Mesenchymal stem cell (in vitro differentiated cells and primary cell): ENCODE measurements around the gene DHCR24. TPM values are rescaled to one million over a fixed set of nuclear protein-coding genes. Genes with fewer than 3 reads are reported as not detected.
"Not testable (repeated sequence)": the region's sequence is repeated elsewhere in the genome, so short reads cannot be mapped to it uniquely, and the experiment has no call there.

Experiments used
- DNase-seq: peaks from one replicate; pipeline ENCODE4 v3.0.0-alpha.2; 2013
- H2AFZ ChIP-seq: one replicate; pipeline ENCODE4 v1.6.1; 2013; ENCODE audit warnings: low read depth, mild to moderate bottlenecking, control low read depth, inconsistent platforms, low read length, moderate library complexity
- H2AK5ac ChIP-seq: 2 replicates; pipeline ENCODE4 v1.6.1; 2013; ENCODE audit warnings: low read length, moderate library complexity, mild to moderate bottlenecking, inconsistent platforms; ENCODE audit not compliant: severe bottlenecking
- H2BK120ac ChIP-seq: one replicate; pipeline ENCODE4 v1.6.1; 2013; ENCODE audit warnings: low read depth, mild to moderate bottlenecking, inconsistent platforms, low read length, moderate library complexity
- H2BK12ac ChIP-seq, 2 experiments: one replicate each; pipeline ENCODE4 v1.6.1; 2013; ENCODE audit warnings: inconsistent platforms in 2 of 2, low read length in 2 of 2, mild to moderate bottlenecking in 2 of 2, moderate library complexity in 2 of 2, control low read depth in 1 of 2
- H2BK15ac ChIP-seq: one replicate; pipeline ENCODE4 v1.6.1; 2013; ENCODE audit warnings: mild to moderate bottlenecking, low read depth, inconsistent platforms; ENCODE audit not compliant: poor library complexity, severe bottlenecking
- H2BK5ac ChIP-seq: 2 replicates; pipeline ENCODE4 v1.6.1; 2013; ENCODE audit warnings: low read depth, mild to moderate bottlenecking, low read length, control low read depth, inconsistent platforms; ENCODE audit not compliant: poor library complexity, severe bottlenecking
- H3K14ac ChIP-seq, 2 experiments: one replicate each; pipeline ENCODE4 v1.6.1; 2013; ENCODE audit warnings: inconsistent platforms in 2 of 2, low read length in 2 of 2, control low read depth in 1 of 2, mild to moderate bottlenecking in 1 of 2, moderate library complexity in 1 of 2
- H3K18ac ChIP-seq, 2 experiments: one replicate each; pipeline ENCODE4 v1.6.1; 2013; ENCODE audit warnings: inconsistent platforms in 2 of 2, low read length in 2 of 2, control low read depth in 1 of 2, low read depth in 1 of 2, mild to moderate bottlenecking in 1 of 2
- H3K23ac ChIP-seq, 2 experiments: one replicate each; pipeline ENCODE4 v1.6.1; 2013; ENCODE audit warnings: inconsistent platforms in 2 of 2, low read length in 2 of 2, mild to moderate bottlenecking in 2 of 2, moderate library complexity in 2 of 2, control low read depth in 1 of 2
- H3K27ac ChIP-seq: 2 replicates; pipeline ENCODE4 v1.5.1; 2013; ENCODE audit warnings: mild to moderate bottlenecking, moderate library complexity, low read length, control low read depth, inconsistent platforms; ENCODE audit not compliant: poor library complexity, severe bottlenecking
- H3K27me3 ChIP-seq, 2 experiments: 2 replicates each; pipeline versions ENCODE4 v1.6.1 to v1.7.0; 2013; ENCODE audit warnings: low read length in 2 of 2, mild to moderate bottlenecking in 2 of 2, moderate library complexity in 2 of 2, control low read depth in 1 of 2, inconsistent platforms in 1 of 2; ENCODE audit not compliant: control insufficient read depth in 1 of 2, insufficient read depth in 1 of 2
- H3K36me3 ChIP-seq, 2 experiments: 2 replicates each; pipeline versions ENCODE4 v1.6.1 to v1.7.0; 2013; ENCODE audit warnings: low read length in 2 of 2, control low read depth in 1 of 2, inconsistent platforms in 1 of 2, low read depth in 1 of 2, mild to moderate bottlenecking in 1 of 2; ENCODE audit not compliant: insufficient read depth in 2 of 2, control insufficient read depth in 1 of 2
- H3K4ac ChIP-seq, 2 experiments: one replicate each; pipeline ENCODE4 v1.6.1; 2013; ENCODE audit warnings: inconsistent platforms in 2 of 2, low read length in 2 of 2, mild to moderate bottlenecking in 2 of 2, moderate library complexity in 2 of 2, control low read depth in 1 of 2, low read depth in 1 of 2
- H3K4me1 ChIP-seq: 2 replicates; pipeline ENCODE4 v1.6.1; 2013; ENCODE audit warnings: low read depth, low read length, control low read depth; ENCODE audit not compliant: control insufficient read depth, insufficient read depth
- H3K4me2 ChIP-seq: 2 replicates; pipeline ENCODE4 v1.6.1; 2013; ENCODE audit warnings: low read length, mild to moderate bottlenecking, inconsistent platforms; ENCODE audit not compliant: poor library complexity, severe bottlenecking
- H3K4me3 ChIP-seq, 2 experiments: 2 replicates each; pipeline versions ENCODE4 v1.5.1 to v1.7.0; 2013; ENCODE audit warnings: low read length in 2 of 2, mild to moderate bottlenecking in 2 of 2, control low read depth in 1 of 2, low read depth in 1 of 2; ENCODE audit not compliant: insufficient read depth in 1 of 2
- H3K79me1 ChIP-seq: replicated peaks from 2 replicates; pipeline ENCODE4 v1.6.1; 2013; ENCODE audit warnings: mild to moderate bottlenecking, control low read depth, low read length, inconsistent platforms; ENCODE audit not compliant: poor library complexity, severe bottlenecking
- H3K9ac ChIP-seq: 2 replicates; pipeline ENCODE4 v1.7.0; 2013; ENCODE audit warnings: mild to moderate bottlenecking, low read length, moderate library complexity
- H3K9me3 ChIP-seq: 2 replicates; pipeline ENCODE4 v1.7.0; 2013; ENCODE audit warnings: mild to moderate bottlenecking, low read length; ENCODE audit not compliant: control insufficient read depth
- H4K8ac ChIP-seq: one replicate; pipeline ENCODE4 v1.6.1; 2013; ENCODE audit warnings: inconsistent platforms, mild to moderate bottlenecking, low read length, moderate library complexity
- H4K91ac ChIP-seq: one replicate; pipeline ENCODE4 v1.6.1; 2013; ENCODE audit warnings: mild to moderate bottlenecking, low read length, inconsistent platforms
- WGBS: methylation state at CpG from one replicate; pipeline ENCODE4 v1.1.7; 2013; ENCODE audit warnings: mixed read lengths; 5-methylcytosine and 5-hydroxymethylcytosine counted together
- polyA plus RNA-seq, 2 experiments: library from polyadenylated mRNA; stranded (reverse); fragments of 200-250 nt; gene quantifications; one replicate each; pipeline ENCODE4 v1.2.3, GENCODE V29; 2013

DHCR24 gene
- polyA plus RNA-seq (2013, experiment 1 of 2): 136 TPM
- polyA plus RNA-seq (2013, experiment 2 of 2): 139 TPM

GRCh38 chr1:54886724-54887664, at the start of gene DHCR24:
DHCR24 (minus strand) TSS chr1:54887195; CDS start chr1:54887119, 76 bp downstream.
- H2BK12ac ChIP-seq: peak within 1 kb of the TSS; percentile 59 to 96
- H4K91ac ChIP-seq: peak within 1 kb of the TSS; percentile 89
- H3K36me3 ChIP-seq: peaks cover 12 to 14% of the 10 kb centered on the region in 2 experiments
- peak within 1 kb of the TSS; percentile 64 for H3K27ac ChIP-seq
- peaks cover 30% of the 10 kb centered on the region for H3K4me1 ChIP-seq
- H3K4me3 ChIP-seq: peak within 1 kb of the TSS; percentile 87 to 94
- WGBS: 2% methylated on average over 102 of the region's 109 CpGs
- peak within 1 kb of the TSS; percentile 87 for H2AFZ ChIP-seq
- peak within 1 kb of the TSS; percentile 84 for H2BK5ac ChIP-seq
- peak within 1 kb of the TSS; percentile 99 for H2BK15ac ChIP-seq
- H3K9ac ChIP-seq: peak within 1 kb of the TSS; percentile 76
- peak within 1 kb of the TSS; percentile 92 to 98 for H3K18ac ChIP-seq
- H3K79me1 ChIP-seq: peaks cover 9% of the 10 kb centered on the region
- peak within 1 kb of the TSS in 1 of 2 experiments; percentile 100 for H3K23ac ChIP-seq
- no peaks in the 10 kb centered on the region for H3K27me3 ChIP-seq
- no peaks in the 10 kb centered on the region for H3K9me3 ChIP-seq
- peak within 1 kb of the TSS in 1 of 2 experiments; percentile 100 for H3K14ac ChIP-seq
- H3K4me2 ChIP-seq: peak within 1 kb of the TSS; percentile 98
- peak within 1 kb of the TSS; percentile 88 for H2BK120ac ChIP-seq
- peak; percentile 90 for DNase-seq
- peak within 1 kb of the TSS; percentile 17 for H2AK5ac ChIP-seq
- H3K4ac ChIP-seq: peak within 1 kb of the TSS; percentile 49 to 96
- H4K8ac ChIP-seq: peak within 1 kb of the TSS; percentile 92

DNA sequence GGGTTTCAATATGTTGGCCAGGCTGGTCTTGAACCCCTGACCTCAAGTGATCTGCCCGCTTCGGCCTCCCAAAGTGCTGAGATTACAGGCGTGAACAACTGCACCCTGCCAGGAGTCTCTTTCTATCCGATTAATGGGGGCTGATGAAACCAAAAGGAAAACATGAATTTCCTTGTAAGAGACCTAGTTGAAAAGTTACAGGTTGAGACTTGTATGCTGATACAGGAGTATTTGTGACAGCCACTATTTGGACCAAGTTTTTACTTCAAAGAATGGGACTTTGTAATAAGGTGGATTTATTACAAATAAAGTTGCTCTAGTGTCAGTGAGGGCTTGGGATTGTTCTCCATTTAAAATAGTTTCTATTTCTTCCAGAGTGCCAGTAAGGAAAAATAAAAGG, 49.8 kb upstream of the DHCR24 start:
- 97% methylated on average over 4 of the region's 4 CpGs for whole genome bisulfite sequencing
- Histone ChIP-seq H3K4me3 (no peak overlapping the region), H2BK120ac (no peak overlapping the region), H3K23ac (no peak overlapping the region), H2BK15ac (no peak overlapping the region), H3K9me3 (no peaks in the 10 kb centered on the region), H4K91ac (no peak overlapping the region), H3K36me3 (no peaks in the 10 kb centered on the region), H3K27me3 (no peaks in the 10 kb centered on the region), H3K79me1 (no peaks in the 10 kb centered on the region), H2BK12ac (no peak overlapping the region), H3K9ac (no peak overlapping the region), H2AK5ac (no peak overlapping the region), H3K18ac (no peak overlapping the region), H3K14ac (no peak overlapping the region), H2AFZ (no peak overlapping the region), H4K8ac (no peak overlapping the region), H3K4me1 (peaks cover 6% of the 10 kb centered on the region), H3K4ac (no peak overlapping the region), H3K27ac (peak overlapping the region; percentile 48), H2BK5ac (no peak overlapping the region), H3K4me2 (no peak overlapping the region)
- DNase-seq: no peak

GRCh38 chr1:54934869-54935268, 47.9 kb upstream of the DHCR24 start:
- Histone ChIP-seq H3K14ac (no peak overlapping the region), H2BK15ac (no peak overlapping the region), H3K79me1 (no peaks in the 10 kb centered on the region), H3K36me3 (no peaks in the 10 kb centered on the region), H2AFZ (no peak overlapping the region), H2BK5ac (no peak overlapping the region), H3K4me1 (peaks cover 3% of the 10 kb centered on the region), H2BK12ac (no peak overlapping the region), H3K18ac (no peak overlapping the region), H3K4ac (no peak overlapping the region), H4K8ac (no peak overlapping the region), H2AK5ac (no peak overlapping the region), H3K23ac (no peak overlapping the region), H3K9ac (no peak overlapping the region), H3K27ac (peak overlapping the region; percentile 92), H3K27me3 (no peaks in the 10 kb centered on the region), H3K4me2 (no peak overlapping the region), H4K91ac (no peak overlapping the region), H3K9me3 (no peaks in the 10 kb centered on the region), H3K4me3 (no peak overlapping the region), H2BK120ac (no peak overlapping the region)
- DNase-seq: peak; percentile 76

GRCh38 chr1:54934081-54934480, 47.1 kb upstream of the DHCR24 start:
- DNase-seq, H3K4me1 ChIP-seq: not testable (repeated sequence)

More at GRCh38 chr1:54934081-54934480, 47.1 kb upstream of the DHCR24 start:
- H3K27me3 ChIP-seq, H4K91ac ChIP-seq, H4K8ac ChIP-seq, H2BK12ac ChIP-seq, H3K4me3 ChIP-seq, H2BK120ac ChIP-seq, H3K9ac ChIP-seq, H3K14ac ChIP-seq, H2AFZ ChIP-seq, H2BK15ac ChIP-seq, H3K4me2 ChIP-seq, H3K4ac ChIP-seq, H3K23ac ChIP-seq, H3K9me3 ChIP-seq, H3K36me3 ChIP-seq, H3K18ac ChIP-seq, H3K79me1 ChIP-seq: not testable (repeated sequence)
- H2AK5ac ChIP-seq: peak overlapping the region; percentile 53
- peak overlapping the region; percentile 92 for H3K27ac ChIP-seq
- peak overlapping the region; percentile 4 for H2BK5ac ChIP-seq
- WGBS: 99% methylated on average over 4 of the region's 6 CpGs
